K562 (cell line): ENCODE measurements around the gene GABARAP. TPM values are rescaled to one million over a fixed set of nuclear protein-coding genes. Genes with fewer than 3 reads are reported as not detected.

ENCODE experiments used
- ATAC-seq: fragments of 200-7000 bp; cut with Tn5 transposase; 3 replicates; pipeline ENCODE4 v1.9.1; 2020; ENCODE audit warnings: moderate library complexity
- BruUV-seq: library from RNA; stranded (reverse); fragments of 400-500 nt; replicated peaks from 2 replicates; lab custom pipeline; 2021; lab: Mats Ljungman, UMichigan
- CTCF ChIA-PET: fragments of 300-600 bp; formaldehyde crosslinking; extraction: SDS; loops from one replicate; lab custom pipeline; 2021; ENCODE audit warnings: low intra/inter-chr PET ratio; lab: Yijun Ruan, JAX
- POLR2A ChIA-PET: fragments of 300-600, 350-650 bp; sonication (Branson Sonifier 250); formaldehyde crosslinking; extraction: SDS; loops from one replicate; lab custom pipeline; 2021; ENCODE audit warnings: antibody characterized with exemption, inconsistent platforms; lab: Yijun Ruan, JAX
- DNase-seq, 4 experiments: peaks; one replicate each; pipeline versions ENCODE4 v3.0.0 to v3.0.0-alpha.2; 2011 to 2018; ENCODE audit warnings: low spot score in 3 of 4, mixed read lengths in 3 of 4; ENCODE audit errors: extremely low read depth in 1 of 4
- FAIRE-seq: peaks from 2 replicates; lab custom pipeline; 2011; peaks lifted over from hg19 to GRCh38; lab: Jason Lieb, UNC
- H2AFZ ChIP-seq: 2 replicates; pipeline ENCODE4 v1.6.0; 2011; ENCODE audit warnings: low read depth, low read length, control low read depth, inconsistent platforms
- H3K27ac ChIP-seq: fragments of 200-600 bp; 3 replicates; pipeline ENCODE4 v1.8.0; 2011; ENCODE audit warnings: low read depth, mild to moderate bottlenecking, control low read depth, inconsistent platforms, low read length, moderate library complexity, mixed read lengths; ENCODE audit errors: extremely low read depth
- H3K27me3 ChIP-seq, 2 experiments: fragments of 300-600 bp in 1 of 2; 2 replicates in 1 of 2; 3 replicates in 1 of 2; pipeline versions ENCODE4 v1.6.0 to v1.8.0; 2011; ENCODE audit warnings: inconsistent platforms in 2 of 2, low read length in 2 of 2, mild to moderate bottlenecking in 1 of 2, mixed read lengths in 1 of 2, moderate library complexity in 1 of 2; ENCODE audit not compliant: control insufficient read depth in 2 of 2, insufficient read depth in 2 of 2
- H3K36me3 ChIP-seq: fragments of 300-600 bp; 3 replicates; pipeline ENCODE4 v1.8.0; 2011; ENCODE audit warnings: mild to moderate bottlenecking, low read length, inconsistent platforms; ENCODE audit not compliant: control insufficient read depth, insufficient read depth
- H3K4me1 ChIP-seq, 2 experiments: fragments of 200-600 bp in 1 of 2; replicated peaks in 1 of 2; 2 replicates in 1 of 2; 3 replicates in 1 of 2; pipeline versions ENCODE4 v1.5.1 to v1.8.0; 2011; ENCODE audit warnings: inconsistent platforms in 2 of 2, low read length in 2 of 2, mild to moderate bottlenecking in 1 of 2, mixed read lengths in 1 of 2, moderate library complexity in 1 of 2; ENCODE audit not compliant: control insufficient read depth in 2 of 2, insufficient read depth in 2 of 2
- H3K4me2 ChIP-seq: 2 replicates; pipeline ENCODE4 v1.6.1; 2011; ENCODE audit warnings: low read length, control low read depth, inconsistent platforms, mixed read lengths; ENCODE audit not compliant: insufficient read depth
- H3K4me3 ChIP-seq: fragments of 200-600 bp; sonication (generic), shearing (Covaris generic); 2 replicates; pipeline ENCODE4 v1.5.1; 2016; ENCODE audit warnings: control low read depth, inconsistent platforms
- H3K79me2 ChIP-seq: fragments of 200-600 bp; 3 replicates; pipeline ENCODE4 v1.8.0; 2011; ENCODE audit warnings: low read length, inconsistent platforms; ENCODE audit not compliant: control insufficient read depth, insufficient read depth
- H3K9ac ChIP-seq, 2 experiments: 2 replicates each; pipeline versions ENCODE4 v1.6.0 to v1.6.1; 2011; ENCODE audit warnings: low read depth in 2 of 2, low read length in 2 of 2, control low read depth in 1 of 2, inconsistent platforms in 1 of 2, mild to moderate bottlenecking in 1 of 2, mixed read lengths in 1 of 2; ENCODE audit not compliant: insufficient read depth in 1 of 2
- H3K9me1 ChIP-seq: one replicate; pipeline ENCODE4 v1.6.0; 2011; ENCODE audit warnings: inconsistent platforms, mild to moderate bottlenecking, low read length, moderate library complexity; ENCODE audit not compliant: control insufficient read depth, insufficient read depth
- H3K9me3 ChIP-seq: replicated peaks from 2 replicates; pipeline ENCODE4 v1.5.1; 2011; ENCODE audit warnings: low read depth, low read length, inconsistent platforms; ENCODE audit not compliant: control insufficient read depth, insufficient read depth
- H4K20me1 ChIP-seq: replicated peaks from 2 replicates; pipeline ENCODE4 v1.6.1; 2011; ENCODE audit warnings: low read length, inconsistent platforms, mixed read lengths; ENCODE audit not compliant: control insufficient read depth, insufficient read depth
- CREB3 ChIP-seq: fragments of 450-650 bp; conservative IDR thresholded peaks from 2 replicates; pipeline ENCODE4 v1.6.1; 2016; ENCODE audit warnings: missing genetic modification characterization, low read depth, mild to moderate bottlenecking, missing compliant biosample characterization, moderate library complexity
- HOXB6 ChIP-seq: fragments of 250-450 bp; sonication (Bioruptor Pico); IDR thresholded peaks from 2 replicates; pipeline ENCODE4 v1.5.1; 2022; ENCODE audit warnings: mild to moderate bottlenecking, borderline replicate concordance
- ID3 ChIP-seq, 2 experiments: fragments of 250-450 bp in 1 of 2; fragments of 450-650 bp in 1 of 2; sonication (Bioruptor Pico) in 1 of 2; IDR thresholded peaks; 2 replicates each; pipeline versions ENCODE4 v1.6.1 to v1.8.0; 2016 to 2021; ENCODE audit warnings: mild to moderate bottlenecking in 2 of 2, moderate library complexity in 2 of 2, missing compliant biosample characterization in 1 of 2, missing genetic modification characterization in 1 of 2
- PCBP2 ChIP-seq: fragments of 200-400 bp; formaldehyde crosslinking; IDR thresholded peaks from 2 replicates; pipeline ENCODE4 v1.6.1; 2018; ENCODE audit warnings: low read length, low read depth, mild to moderate bottlenecking, moderate library complexity; ENCODE audit not compliant: poor library complexity, severe bottlenecking
- POLR2A ChIP-seq: fragments of 450-650 bp; conservative IDR thresholded peaks from 2 replicates; pipeline ENCODE4 v1.6.1; 2016
- POLR2AphosphoS2 ChIP-seq: IDR thresholded peaks from 2 replicates; pipeline ENCODE4 v1.6.1; 2012; ENCODE audit warnings: low read length, improper control_type of control experiment
- POLR2G ChIP-seq: fragments of 200-400 bp; formaldehyde crosslinking; IDR thresholded peaks from 2 replicates; pipeline ENCODE4 v1.6.1; 2017; ENCODE audit warnings: low read depth, mild to moderate bottlenecking, antibody characterized with exemption, low read length, moderate library complexity
- RAD51 ChIP-seq: fragments of 450-650 bp; IDR thresholded peaks from 2 replicates; pipeline ENCODE4 v1.7.1; 2016; ENCODE audit warnings: low read depth, mild to moderate bottlenecking, borderline replicate concordance
- RBFOX2 ChIP-seq: fragments of 200-400 bp; formaldehyde crosslinking; IDR thresholded peaks from 2 replicates; pipeline ENCODE4 v1.6.1; 2017; ENCODE audit warnings: low read depth, mild to moderate bottlenecking, low read length, moderate library complexity
- SIRT6 ChIP-seq: IDR thresholded peaks from one replicate; pipeline ENCODE4 v1.6.1; 2012; ENCODE audit warnings: low read depth, mild to moderate bottlenecking, control low read depth, inconsistent platforms, low read length, moderate library complexity
- SMC3 ChIP-seq: conservative IDR thresholded peaks from 2 replicates; pipeline ENCODE4 v1.6.1; 2011; ENCODE audit warnings: low read depth, low read length, improper control_type of control experiment; ENCODE audit not compliant: insufficient read depth
- ZC3H11A ChIP-seq: IDR thresholded peaks from 2 replicates; pipeline ENCODE4 v1.6.1; 2012; ENCODE audit warnings: low read depth, low read length, improper control_type of control experiment
- ZNF445 ChIP-seq: fragments of 250-450 bp; sonication (Bioruptor Pico); IDR thresholded peaks from 2 replicates; pipeline ENCODE4 v1.4.0; 2020; ENCODE audit warnings: low read depth, mild to moderate bottlenecking, moderate library complexity
- WGBS: fragments of 100-300 bp; shearing (Covaris generic); methylation state at CpG from one replicate; pipeline ENCODE4 v1.1.6; 2016; ENCODE audit warnings: low coverage, mixed read lengths; ENCODE audit not compliant: insufficient coverage; ENCODE audit errors: missing lambda C conversion rate; 5-methylcytosine and 5-hydroxymethylcytosine counted together
- in situ Hi-C: fragments of 300-500 bp; cut with MboI; formaldehyde crosslinking; loops from 4 replicates; pipeline ENCODE4 v1.15.0; 2018; ENCODE audit warnings: inconsistent platforms, mixed read lengths
- intact Hi-C: fragments of 100-400 bp; cut with micrococcal nuclease; formaldehyde crosslinking; loops from 2 replicates; pipeline ENCODE4 v1.14.2; 2022
- polyA plus RNA-seq, 8 experiments: library from polyadenylated mRNA; depleted of rRNA in 4 of 8; stranded (reverse) in 5 of 8; unstranded in 3 of 8; fragments of >200 nt; fragmentation: Nextera tagmentation in 2 of 8; fragmentation: Illumina TruSeq in 1 of 8; extraction: Ambion mirVana in 2 of 8; extraction: Trizol in 1 of 8; gene quantifications; 2 replicates each; pipeline versions ENCODE4 v1.2.1 to v1.2.3, GENCODE V29; 2011 to 2014; ENCODE audit warnings: inconsistent platforms in 1 of 8, missing spikeins in 1 of 8
- total RNA-seq, 7 experiments: library from RNA; depleted of rRNA in 6 of 7; stranded (reverse); fragments of >200 nt in 6 of 7; fragmentation: Illumina TruSeq in 2 of 7; extraction: Trizol in 2 of 7; gene quantifications; 2 replicates each; pipeline versions ENCODE4 v1.2.1 to v1.2.3, GENCODE V29; 2011 to 2021; ENCODE audit warnings: low replicate concordance in 1 of 7
- TF ChIP-seq, protein P1 (sequence below): sonication (generic); formaldehyde crosslinking; IDR thresholded peaks from 2 replicates; pipeline ENCODE4 v1.8.0; 2022; ENCODE audit warnings: mild to moderate bottlenecking, missing genetic modification reagents
- TF ChIP-seq, protein P2 (sequence below): fragments of 150-350 bp; conservative IDR thresholded peaks from 2 replicates; pipeline ENCODE4 v1.6.1; 2014; ENCODE audit warnings: low read length

The GABARAP gene
- total and polyA plus RNA-seq, 9 of the 15 experiments (the other 6 are each of a cell fraction or from before 2014, with no cell fraction given): 47.5 to 373 (median 152) TPM

GRCh38 chr17:7222972-7223292, 19.3 kb downstream of the GABARAP start:
- ChIA-PET POLR2A (interaction anchor here (7.7 kb wide), 1 partner anchor 12 kb away, joined by 73 read pairs; the partner anchor contains the start of gene DVL2), CTCF (no interaction called here)
- Histone ChIP-seq H3K79me2 (peaks cover 24% of the 10 kb centered on the region), H4K20me1 (peaks cover 6% of the 10 kb centered on the region), H3K4me3 (no peak overlapping the region), H3K27ac (no peak overlapping the region), H3K4me2 (no peak overlapping the region), H3K9ac (peak overlapping the region in 1 of 2 experiments; percentile 7; a peak in 1 of 4 replicates), H3K9me1 (peaks cover 6% of the 10 kb centered on the region), H3K36me3 (peaks cover 74% of the 10 kb centered on the region; the same call in 2 of the 3 replicates), H3K9me3 (no peaks in the 10 kb centered on the region), H3K27me3 (no peaks in the 10 kb centered on the region), H2AFZ (no peak overlapping the region), H3K4me1 (peaks cover 22 to 52% of the 10 kb centered on the region in 2 experiments)
- intact Hi-C loops: no loop called here
- ATAC-seq: no peak
- WGBS: 85% methylated on average over 7 of the region's 7 CpGs
- FAIRE-seq: no peak
- in situ Hi-C loops: no loop called here
- DNase-seq: no peak
- BruUV-seq: no TSS peak
- TF ChIP-seq CREB3 (tag): no peak
- TF ChIP-seq, protein P1, sequence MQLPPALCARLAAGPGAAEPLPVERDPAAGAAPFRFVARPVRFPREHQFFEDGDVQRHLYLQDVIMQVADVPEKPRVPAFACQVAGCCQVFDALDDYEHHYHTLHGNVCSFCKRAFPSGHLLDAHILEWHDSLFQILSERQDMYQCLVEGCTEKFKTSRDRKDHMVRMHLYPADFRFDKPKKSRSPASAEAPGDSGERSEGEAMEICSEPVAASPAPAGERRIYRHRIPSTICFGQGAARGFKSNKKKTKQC (CRISPR knock-in tag): no peak
- TF ChIP-seq POLR2G: 0 out of 2 replicates have a peak, but pooled peaks have one; percentile 11
- no peak for TF ChIP-seq RAD51
- TF ChIP-seq SIRT6: no peak
- TF ChIP-seq POLR2A: peak; percentile 66
- TF ChIP-seq RBFOX2: 0 out of 2 replicates have a peak, but pooled peaks have one; percentile 13
- no peak for TF ChIP-seq HOXB6 (CRISPR knock-in tag)
- no peak for TF ChIP-seq SMC3
- no peak for TF ChIP-seq PCBP2
- peak; percentile 54; the same call in 1 of the 2 replicates for TF ChIP-seq POLR2AphosphoS2
- TF ChIP-seq ZNF445 (CRISPR knock-in tag): no peak
- TF ChIP-seq, protein P2, sequence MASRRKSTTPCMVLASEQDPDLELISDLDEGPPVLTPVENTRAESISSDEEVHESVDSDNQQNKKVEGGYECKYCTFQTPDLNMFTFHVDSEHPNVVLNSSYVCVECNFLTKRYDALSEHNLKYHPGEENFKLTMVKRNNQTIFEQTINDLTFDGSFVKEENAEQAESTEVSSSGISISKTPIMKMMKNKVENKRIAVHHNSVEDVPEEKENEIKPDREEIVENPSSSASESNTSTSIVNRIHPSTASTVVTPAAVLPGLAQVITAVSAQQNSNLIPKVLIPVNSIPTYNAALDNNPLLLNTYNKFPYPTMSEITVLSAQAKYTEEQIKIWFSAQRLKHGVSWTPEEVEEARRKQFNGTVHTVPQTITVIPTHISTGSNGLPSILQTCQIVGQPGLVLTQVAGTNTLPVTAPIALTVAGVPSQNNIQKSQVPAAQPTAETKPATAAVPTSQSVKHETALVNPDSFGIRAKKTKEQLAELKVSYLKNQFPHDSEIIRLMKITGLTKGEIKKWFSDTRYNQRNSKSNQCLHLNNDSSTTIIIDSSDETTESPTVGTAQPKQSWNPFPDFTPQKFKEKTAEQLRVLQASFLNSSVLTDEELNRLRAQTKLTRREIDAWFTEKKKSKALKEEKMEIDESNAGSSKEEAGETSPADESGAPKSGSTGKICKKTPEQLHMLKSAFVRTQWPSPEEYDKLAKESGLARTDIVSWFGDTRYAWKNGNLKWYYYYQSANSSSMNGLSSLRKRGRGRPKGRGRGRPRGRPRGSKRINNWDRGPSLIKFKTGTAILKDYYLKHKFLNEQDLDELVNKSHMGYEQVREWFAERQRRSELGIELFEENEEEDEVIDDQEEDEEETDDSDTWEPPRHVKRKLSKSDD: no peak
- no peak for TF ChIP-seq ZC3H11A
- no peak for TF ChIP-seq ID3 (CRISPR knock-in tag; IDR thresholded peaks at IDR 0.05)
- TF ChIP-seq ID3 (tag; IDR thresholded peaks at IDR 0.05): no peak
